ENCODE measurements around the gene CST5.
"Not testable (repeated sequence)": the region's sequence is repeated elsewhere in the genome, so short reads cannot be mapped to it uniquely, and the experiment has no call there.

CST5 gene

DNA sequence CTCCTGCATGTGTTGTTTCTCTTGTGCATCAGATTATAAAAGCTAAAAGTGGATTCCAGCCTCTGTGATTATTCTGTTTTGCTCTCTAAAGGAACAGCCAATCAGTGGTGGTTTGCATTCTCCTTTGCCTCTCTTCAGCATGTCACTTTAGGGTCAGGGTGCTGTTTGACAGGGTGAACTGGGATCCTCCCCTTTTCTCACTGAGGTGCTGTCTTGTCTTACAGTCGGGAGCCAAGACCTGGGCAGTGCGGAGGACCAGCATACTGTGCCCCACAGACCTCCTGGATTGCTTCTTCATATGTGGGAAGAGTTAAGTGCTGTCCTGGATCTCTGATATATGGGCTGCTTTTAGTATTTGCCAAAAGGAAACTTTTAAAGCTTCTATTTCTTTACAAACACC lies 37.9 kb downstream of the CST5 start:
- no peak for DNase-seq (ENCODE audit: low read depth)

DNA sequence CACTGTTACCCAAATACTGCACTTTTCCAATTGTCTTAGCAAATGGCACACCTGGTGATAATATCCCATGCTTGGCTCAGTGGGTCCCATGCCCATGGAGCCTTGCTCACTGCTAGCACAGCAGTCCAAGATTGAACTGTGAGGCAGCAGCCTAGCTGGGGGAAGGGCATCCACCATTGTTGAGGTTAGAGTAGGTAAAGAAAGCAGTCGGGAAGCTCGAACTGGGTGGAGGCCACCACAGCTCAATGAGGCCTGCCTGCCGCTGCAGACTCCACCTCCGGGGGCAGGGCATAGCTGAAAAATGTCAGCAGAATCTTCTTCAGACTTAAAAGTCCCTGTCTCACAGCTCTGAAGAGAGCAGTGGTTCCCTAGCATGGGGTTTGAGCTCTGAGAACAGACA lies 43.8 kb downstream of the CST5 start:
- no peak for DNase-seq (ENCODE audit: low read depth)

DNA sequence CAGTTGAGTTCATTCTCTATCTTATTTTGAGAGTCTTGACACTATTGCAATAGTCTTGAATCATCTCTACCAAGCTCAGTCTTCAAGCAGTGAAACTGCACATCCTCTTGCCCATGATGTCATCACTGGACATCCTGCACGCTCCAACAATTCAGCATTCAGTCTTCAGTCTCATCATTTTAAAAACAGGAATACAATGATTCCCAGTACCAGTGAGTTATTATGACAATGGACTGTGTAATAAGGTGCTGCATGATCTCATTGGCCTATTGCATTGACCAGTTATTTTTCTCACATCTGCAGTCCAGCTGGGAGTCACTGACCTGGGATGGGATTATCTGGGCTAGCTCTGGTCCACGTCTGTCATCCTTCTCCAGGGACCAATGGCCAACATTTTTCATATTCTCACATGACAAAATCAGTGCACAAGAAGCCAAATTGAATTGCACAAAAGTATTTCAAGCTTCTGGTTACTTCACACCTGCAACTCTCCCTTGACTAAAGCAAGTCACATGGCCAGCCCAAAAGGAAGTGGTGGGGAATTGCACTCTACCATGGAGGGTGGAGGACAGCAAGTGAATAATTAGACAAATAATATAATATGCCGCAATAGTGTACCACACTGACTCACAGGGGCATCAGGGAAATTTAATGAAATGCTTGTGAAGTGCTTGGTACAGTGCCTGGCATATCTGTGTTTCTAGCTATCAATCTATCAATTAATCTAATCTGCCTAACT lies 46.6 kb downstream of the CST5 start:
- DNase-seq (ENCODE audit: low read depth) = no peak

DNA sequence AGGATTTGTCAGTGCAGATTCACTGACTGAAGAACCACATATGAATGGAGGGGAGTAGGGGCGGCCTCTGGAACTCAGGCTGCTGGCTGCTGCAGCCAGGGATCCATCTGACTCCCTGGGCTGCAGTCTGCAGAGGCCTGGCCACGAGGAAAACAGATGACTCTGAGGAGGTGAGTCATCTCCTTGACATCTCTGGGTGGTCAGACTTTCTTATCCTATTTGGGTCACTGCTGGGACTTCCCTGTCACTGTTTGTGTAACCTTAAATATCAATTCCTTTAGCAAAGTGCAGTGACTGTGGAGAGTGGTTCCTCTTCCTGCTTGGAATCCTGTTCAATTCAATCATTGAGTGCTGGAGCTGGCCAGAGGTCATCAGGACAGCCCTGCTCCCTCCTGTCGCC lies 47.6 kb downstream of the CST5 start:
- DNase-seq (ENCODE audit: low read depth) = not testable (repeated sequence)

DNA sequence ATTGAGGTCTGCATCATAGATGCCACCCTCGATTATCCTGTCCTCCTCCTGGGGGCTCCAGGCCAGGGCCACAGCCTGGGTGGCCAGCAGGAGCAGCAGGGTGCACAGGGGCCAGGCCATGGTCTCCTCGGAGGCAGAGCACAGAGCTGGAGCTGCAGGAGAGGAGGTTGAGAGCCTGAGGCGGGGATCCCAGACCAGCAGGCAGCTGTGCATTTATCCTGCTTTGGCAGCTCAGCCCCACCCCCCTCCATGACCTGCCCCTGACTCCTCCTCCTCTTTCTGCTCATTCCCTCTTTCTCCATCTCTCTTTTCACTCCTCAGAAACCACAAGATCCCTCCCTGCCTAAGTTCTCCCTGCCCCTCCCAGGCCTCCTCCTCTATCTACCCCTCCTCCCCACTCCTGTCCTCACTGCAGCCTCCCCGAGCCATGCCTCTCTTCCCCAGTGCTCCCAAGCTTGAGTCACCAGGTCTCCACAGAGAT lies 53.0 kb downstream of the CST5 start, which contains the start of gene CST2:
CST2 (minus strand) TSS at position 189 of the 481 bp plus-strand sequence; CDS start at position 120, 69 bp downstream.
- no peak for DNase-seq (ENCODE audit: low read depth)

Data from stimulated activated CD8-positive, alpha-beta memory T cell treated with anti-CD3 and anti-CD28 coated beads, Interleukin-7, amount 100 ng/mL, for 24 hours (primary cell).